HG02938 (cell line): ENCODE data around the gene FAF1.

Experiments used
- ATAC-seq: cut with Tn5 transposase; IDR thresholded peaks from one replicate; pipeline ENCODE4 v1.9.1; 2021; ENCODE audit warnings: mild to moderate bottlenecking, moderate library complexity; ENCODE audit not compliant: unreplicated experiment

Gene FAF1

GRCh38 chr1:50421768-50422674, 538.0 kb downstream of the FAF1 start:
- ATAC-seq: no peak

- no peak for ATAC-seq
These were observed 538.7 kb downstream of the FAF1 start for GRCh38 chr1:50421366-50421748.

- ATAC-seq: no peak
These were observed 539.2 kb downstream of the FAF1 start for GRCh38 chr1:50420689-50421365.

GRCh38 chr1:50419907-50420677, 540.0 kb downstream of the FAF1 start:
- ATAC-seq: no peak

GRCh38 chr1:50419192-50419906, 540.7 kb downstream of the FAF1 start:
- ATAC-seq: no peak

GRCh38 chr1:50418600-50419109, 541.4 kb downstream of the FAF1 start:
- no peak for ATAC-seq

GRCh38 chr1:50417946-50418599, 542.0 kb downstream of the FAF1 start:
- ATAC-seq: no peak

GRCh38 chr1:50417507-50417906, 542.6 kb downstream of the FAF1 start:
- no peak for ATAC-seq

GRCh38 chr1:50416553-50417453, 543.3 kb downstream of the FAF1 start:
- no peak for ATAC-seq

- no peak for ATAC-seq
These were observed 543.9 kb downstream of the FAF1 start for GRCh38 chr1:50416150-50416527.

- ATAC-seq: no peak
These were observed 544.6 kb downstream of the FAF1 start for GRCh38 chr1:50415235-50416149.

GRCh38 chr1:50414853-50415234, 545.2 kb downstream of the FAF1 start:
- no peak for ATAC-seq

- ATAC-seq: no peak
These were observed 547.1 kb downstream of the FAF1 start for GRCh38 chr1:50412813-50413476.

- ATAC-seq: no peak
These were observed 554.3 kb downstream of the FAF1 start for GRCh38 chr1:50405814-50406213.

GRCh38 chr1:50393522-50394120, 566.4 kb downstream of the FAF1 start:
- ATAC-seq: no peak
